HCT116 (cell line): ENCODE data around the gene RNF146. TPM values are rescaled to one million over a fixed set of nuclear protein-coding genes. Genes with fewer than 3 reads are reported as not detected.

Experiments used
- ATAC-seq: fragments of 200-7000 bp; cut with Tn5 transposase; 2 replicates; pipeline ENCODE4 v1.9.1; 2020; ENCODE audit warnings: mild to moderate bottlenecking, moderate library complexity
- BruUV-seq: library from RNA; stranded (reverse); fragments of 400-500 nt; replicated peaks from 2 replicates; lab custom pipeline; 2021; lab: Mats Ljungman, UMichigan
- CTCF ChIA-PET: fragments of 300-600 bp; sonication (Branson Sonifier 250); formaldehyde crosslinking; loops from one replicate; lab custom pipeline; 2021; ENCODE audit warnings: antibody characterized with exemption; lab: Charles Lee
- POLR2A ChIA-PET: fragments of 300-600, 350-600 bp; sonication (Branson Sonifier 250); formaldehyde crosslinking; loops from one replicate; lab custom pipeline; 2021; ENCODE audit warnings: antibody characterized with exemption; lab: Charles Lee
- RAD21 ChIA-PET, 2 experiments: fragments of 300-600 bp; sonication (Branson Sonifier 250); formaldehyde crosslinking; loops; one replicate each; lab custom pipeline; 2023; ENCODE audit warnings: low total read pairs in 2 of 2; ENCODE audit not compliant: uncharacterized antibody in 2 of 2, unreplicated experiment in 2 of 2, low non-redundant PET in 1 of 2; lab: Charles Lee
- DNase-seq: peaks from one replicate; pipeline ENCODE4 v3.0.0-alpha.2; 2010; ENCODE audit warnings: low read depth, low spot score
- H2AFZ ChIP-seq: fragments of 200-600 bp; shearing (Covaris generic), sonication (generic); 2 replicates; pipeline ENCODE4 v1.6.1; 2017; ENCODE audit warnings: low read depth, mixed run types, mixed read lengths, antibody characterized with exemption, low read length; ENCODE audit not compliant: poor library complexity, severe bottlenecking
- H3K27ac ChIP-seq: 2 replicates; pipeline ENCODE4 v1.5.1; 2012; ENCODE audit warnings: low read depth, low read length
- H3K27me3 ChIP-seq: fragments of 200-600 bp; sonication (generic); 2 replicates; pipeline ENCODE4 v1.6.1; 2016; ENCODE audit warnings: mixed run types, low read length, mixed read lengths; ENCODE audit not compliant: insufficient read depth
- H3K36me3 ChIP-seq, 2 experiments: fragments of 200-500 bp in 1 of 2; fragments of 200-600 bp in 1 of 2; sonication (Bioruptor generic) in 1 of 2; sonication (generic) in 1 of 2; 2 replicates each; pipeline versions ENCODE4 v1.5.1 to v1.6.1; 2014 to 2016; ENCODE audit warnings: low read length in 2 of 2, inconsistent platforms in 1 of 2, mixed read lengths in 1 of 2, mixed run types in 1 of 2; ENCODE audit not compliant: insufficient read depth in 2 of 2, control insufficient read depth in 1 of 2
- H3K4me1 ChIP-seq, 2 experiments: fragments of 200-600 bp in 1 of 2; sonication (generic) in 1 of 2; 2 replicates each; pipeline versions ENCODE4 v1.5.1 to v1.6.1; 2012 to 2017; ENCODE audit warnings: low read length in 2 of 2, inconsistent platforms in 1 of 2, mild to moderate bottlenecking in 1 of 2, mixed read lengths in 1 of 2, mixed run types in 1 of 2, moderate library complexity in 1 of 2; ENCODE audit not compliant: insufficient read depth in 2 of 2, control insufficient read depth in 1 of 2
- H3K4me2 ChIP-seq: fragments of 200-600 bp; sonication (generic); 2 replicates; pipeline ENCODE4 v1.6.1; 2017; ENCODE audit warnings: mixed run types, low read length, mixed read lengths
- H3K4me3 ChIP-seq, 2 experiments: fragments of 200-600 bp in 1 of 2; sonication (generic) in 1 of 2; replicated peaks in 1 of 2; 2 replicates each; pipeline ENCODE4 v1.5.1; 2011 to 2016; ENCODE audit warnings: low read length in 2 of 2, control low read depth in 1 of 2, low read depth in 1 of 2, mild to moderate bottlenecking in 1 of 2, mixed read lengths in 1 of 2, mixed run types in 1 of 2
- H3K79me2 ChIP-seq: fragments of 200-600 bp; sonication (generic); 2 replicates; pipeline ENCODE4 v1.6.1; 2017; ENCODE audit warnings: mild to moderate bottlenecking, mixed run types, low read length, moderate library complexity, mixed read lengths; ENCODE audit not compliant: insufficient read depth
- H3K9ac ChIP-seq: fragments of 200-600 bp; sonication (generic); 2 replicates; pipeline ENCODE4 v1.6.1; 2016; ENCODE audit warnings: low read length, mixed read lengths
- H3K9me2 ChIP-seq: fragments of 200-600 bp; sonication (generic), shearing (Covaris generic); 2 replicates; pipeline ENCODE4 v1.6.1; 2017; ENCODE audit warnings: mixed run types, mild to moderate bottlenecking, moderate library complexity; ENCODE audit not compliant: insufficient read depth
- H3K9me3 ChIP-seq, 2 experiments: fragments of 200-500 bp in 1 of 2; fragments of 200-600 bp in 1 of 2; sonication (Bioruptor generic) in 1 of 2; sonication (generic) in 1 of 2; 2 replicates each; pipeline ENCODE4 v1.6.1; 2014 to 2017; ENCODE audit warnings: low read length in 2 of 2, mixed read lengths in 2 of 2, inconsistent platforms in 1 of 2, low read depth in 1 of 2, mild to moderate bottlenecking in 1 of 2, mixed run types in 1 of 2, moderate library complexity in 1 of 2; ENCODE audit not compliant: control insufficient read depth in 1 of 2, insufficient read depth in 1 of 2
- H4K20me1 ChIP-seq: fragments of 200-600 bp; sonication (generic), shearing (Covaris generic); 2 replicates; pipeline ENCODE4 v1.6.1; 2017; ENCODE audit warnings: mixed run types, mild to moderate bottlenecking, moderate library complexity; ENCODE audit not compliant: insufficient read depth
- CTCF ChIP-seq, 3 experiments: fragments of 200-600 bp in 1 of 3; sonication (generic) in 1 of 3; IDR thresholded peaks in 2 of 3; conservative IDR thresholded peaks in 1 of 3; 2 replicates each; pipeline ENCODE4 v1.5.1; 2012 to 2017; ENCODE audit warnings: low read depth in 2 of 3, low read length in 2 of 3, antibody characterized with exemption in 1 of 3, borderline replicate concordance in 1 of 3, control low read depth in 1 of 3, mild to moderate bottlenecking in 1 of 3, mixed read lengths in 1 of 3, mixed run types in 1 of 3, moderate library complexity in 1 of 3; ENCODE audit not compliant: insufficient read depth in 1 of 3
- ELF1 ChIP-seq: IDR thresholded peaks from 2 replicates; pipeline ENCODE4 v1.6.1; 2012; ENCODE audit warnings: low read depth, borderline replicate concordance
- EZH2 ChIP-seq: fragments of 200-600 bp; sonication (generic); IDR thresholded peaks from 2 replicates; pipeline ENCODE4 v1.6.1; 2017; ENCODE audit warnings: antibody characterized with exemption, mixed run types
- EZH2phosphoT487 ChIP-seq: fragments of 200-600 bp; IDR thresholded peaks from 2 replicates; pipeline ENCODE4 v1.6.1; 2018; ENCODE audit warnings: antibody characterized with exemption, borderline replicate concordance
- JUND ChIP-seq: IDR thresholded peaks from 2 replicates; pipeline ENCODE4 v1.6.1; 2012
- POLR2AphosphoS5 ChIP-seq: IDR thresholded peaks from 2 replicates; pipeline ENCODE4 v1.6.1; 2011; ENCODE audit warnings: mild to moderate bottlenecking, low read depth, low read length, moderate library complexity
- REST ChIP-seq: IDR thresholded peaks from 2 replicates; pipeline ENCODE4 v1.6.1; 2012; ENCODE audit warnings: low read depth
- SP1 ChIP-seq: IDR thresholded peaks from 2 replicates; pipeline ENCODE4 v1.6.1; 2012; ENCODE audit warnings: low read depth
- TCF7L2 ChIP-seq: IDR thresholded peaks from 2 replicates; pipeline ENCODE4 v1.7.0; 2011; ENCODE audit warnings: borderline replicate concordance, inconsistent platforms; ENCODE audit not compliant: insufficient read depth, insufficient read length; ENCODE audit errors: extremely low read depth
- YY1 ChIP-seq: IDR thresholded peaks from 2 replicates; pipeline ENCODE4 v1.6.1; 2011; ENCODE audit warnings: low read length, low read depth, moderate library complexity, mild to moderate bottlenecking; ENCODE audit not compliant: insufficient replicate concordance; ENCODE audit errors: extremely low read depth
- intact Hi-C: fragments of 100-400 bp; cut with micrococcal nuclease; formaldehyde crosslinking; loops from 2 replicates; pipeline ENCODE4 v1.10.0; 2022
- total RNA-seq: library from RNA; stranded (reverse); gene quantifications from one replicate; pipeline ENCODE4 v1.2.1, GENCODE V29; 2021; ENCODE audit not compliant: unreplicated experiment

RNF146 gene
- total RNA-seq, 1 experiment from 2014 or later, result 17.6 TPM

GRCh38 chr6:127300411-127300810 lies 33.7 kb downstream of the RNF146 start (continued):
- TF ChIP-seq REST, result no peak
- no peak for TF ChIP-seq ELF1
- TF ChIP-seq CTCF (IDR thresholded peaks at IDR 0.05 in 2 of 3, conservative IDR thresholded peaks at IDR 0.05 in 1 of 3; ENCODE audit: borderline replicate concordance in 1 of 3, insufficient read depth in 1 of 3, low read depth in 2 of 3, low read length in 2 of 3), result no peak
- TF ChIP-seq EZH2phosphoT487, result no peak
- TF ChIP-seq EZH2, result no peak
- no peak for TF ChIP-seq POLR2AphosphoS5
- no peak for TF ChIP-seq JUND
- no peak for TF ChIP-seq TCF7L2
- TF ChIP-seq SP1, result no peak
- TF ChIP-seq, all 23 proteins: peak for 0

- no peak for DNase-seq
- TF ChIP-seq YY1, result no peak
- BruUV-seq, result no TSS peak
- H3K9me3 ChIP-seq, result no peaks in the 10 kb centered on the region
- H3K36me3 ChIP-seq, result no peaks in the 10 kb centered on the region
- ChIA-PET POLR2A (no interaction called here), RAD21 (no interaction called here), CTCF (interaction anchor here (1.3 to 1.4 kb wide), 2 partner anchors 165 to 238 kb away, joined by 3 to 11 read pairs; no protein-coding TSS in a partner anchor)
- no peaks in the 10 kb centered on the region for H3K9me2 ChIP-seq
- ATAC-seq, result no peak
- peaks cover 44% of the 10 kb centered on the region for H3K79me2 ChIP-seq
- H4K20me1 ChIP-seq, result 0 out of 2 replicates have a peak, but pooled peaks cover 3% of the 10 kb centered on the region
- intact Hi-C loops, result no loop called here
- H2AFZ ChIP-seq, result no peak overlapping the region
- H3K27ac ChIP-seq, result no peak overlapping the region
- no peaks in the 10 kb centered on the region for H3K4me1 ChIP-seq
- no peak overlapping the region for H3K4me3 ChIP-seq
- no peaks in the 10 kb centered on the region for H3K27me3 ChIP-seq
- H3K9ac ChIP-seq, result no peak overlapping the region
- H3K4me2 ChIP-seq, result no peak overlapping the region
Observed at GRCh38 chr6:127301199-127301700, 34.6 kb downstream of the RNF146 start.
